GM21528 (cell line): ENCODE results near the gene DNAJC18.

Experiments used
- ATAC-seq: cut with Tn5 transposase; IDR thresholded peaks from one replicate; pipeline ENCODE4 v1.9.1; 2021; ENCODE audit warnings: mild to moderate bottlenecking, moderate library complexity; ENCODE audit not compliant: unreplicated experiment, low FRiP score

The DNAJC18 gene

DNA sequence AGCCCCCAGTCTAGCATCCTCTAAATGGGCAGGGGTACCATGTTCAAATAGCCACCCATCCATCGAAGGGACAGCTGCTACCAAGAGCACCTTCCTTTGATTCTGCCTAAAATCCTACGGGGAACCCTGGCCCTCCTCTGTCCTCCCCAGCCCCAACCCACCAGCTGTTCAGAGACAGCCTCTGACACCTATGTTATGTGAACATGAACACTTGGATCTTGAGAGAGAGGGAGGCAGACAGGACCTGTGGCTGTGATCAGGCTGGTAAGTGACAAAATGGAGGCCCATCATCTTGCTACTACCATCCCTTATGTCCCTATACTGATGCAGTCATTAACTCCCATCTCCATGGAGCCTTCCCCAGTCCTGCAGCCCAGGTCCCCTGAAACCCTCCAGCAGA lies 64.4 kb downstream of the DNAJC18 start:
- no peak for ATAC-seq

DNA sequence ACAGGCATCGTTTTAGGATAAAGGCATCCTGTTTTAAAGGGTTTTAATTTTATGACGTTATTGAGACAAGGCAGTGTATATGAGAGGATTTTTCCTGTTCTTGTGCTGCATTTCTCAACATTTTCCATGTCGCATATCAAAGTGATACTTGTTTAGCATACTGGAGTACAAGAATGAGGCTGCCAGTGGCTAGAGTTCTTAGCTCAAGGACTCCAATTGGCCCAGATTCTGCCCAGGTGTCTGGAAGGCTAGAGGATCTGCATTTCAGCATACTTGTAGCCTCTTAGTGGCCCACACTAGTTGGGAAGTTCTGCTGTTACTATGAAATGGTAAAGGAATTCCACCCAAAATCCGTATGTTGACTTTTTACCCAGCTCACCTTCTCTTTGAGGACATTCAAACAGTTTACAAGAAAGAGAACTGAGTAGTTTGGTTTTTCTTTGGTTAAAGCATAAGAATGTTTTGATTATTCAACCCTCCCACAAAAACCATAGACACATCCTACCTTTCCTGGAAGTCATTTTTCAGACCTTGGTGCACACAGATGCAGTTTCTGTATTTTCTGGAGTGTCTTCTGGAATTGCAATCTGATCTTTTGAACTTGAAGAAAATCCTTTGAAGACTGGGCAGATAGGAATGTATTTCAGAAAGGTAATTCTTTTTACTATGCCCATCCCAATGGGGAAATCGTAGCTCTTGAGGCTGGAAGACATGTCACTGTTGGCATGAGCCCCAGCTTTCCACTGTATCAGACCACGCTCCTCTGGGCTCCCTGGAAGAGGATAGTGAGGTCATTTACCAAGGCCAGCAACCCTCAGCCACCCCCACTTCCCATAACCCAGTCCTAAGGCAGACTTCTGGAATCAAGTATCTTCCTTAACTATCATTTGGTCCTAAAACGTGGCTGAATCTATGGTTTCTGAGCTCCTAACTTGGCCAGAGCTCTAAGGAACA lies 67.6 kb downstream of the DNAJC18 start:
- no peak for ATAC-seq

DNA sequence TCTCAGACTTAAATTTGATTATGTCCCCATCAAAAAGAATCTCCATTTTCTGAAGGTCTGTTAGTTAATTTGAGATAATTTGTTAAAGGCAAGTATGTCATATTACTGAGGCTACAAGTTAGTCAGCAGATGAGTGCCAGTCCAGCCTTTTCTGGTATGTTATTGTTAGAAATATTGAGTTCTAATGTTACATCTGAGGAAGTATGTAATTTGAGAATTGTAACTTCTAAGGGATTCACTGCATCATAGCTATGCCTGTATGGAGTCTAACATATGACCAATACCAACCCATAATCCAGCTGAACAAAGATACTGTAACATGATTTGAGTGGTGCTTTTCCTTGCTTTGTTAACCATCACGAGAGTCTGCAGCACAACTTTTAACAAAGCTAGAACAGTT lies 70.1 kb downstream of the DNAJC18 start:
- ATAC-seq, result no peak

DNA sequence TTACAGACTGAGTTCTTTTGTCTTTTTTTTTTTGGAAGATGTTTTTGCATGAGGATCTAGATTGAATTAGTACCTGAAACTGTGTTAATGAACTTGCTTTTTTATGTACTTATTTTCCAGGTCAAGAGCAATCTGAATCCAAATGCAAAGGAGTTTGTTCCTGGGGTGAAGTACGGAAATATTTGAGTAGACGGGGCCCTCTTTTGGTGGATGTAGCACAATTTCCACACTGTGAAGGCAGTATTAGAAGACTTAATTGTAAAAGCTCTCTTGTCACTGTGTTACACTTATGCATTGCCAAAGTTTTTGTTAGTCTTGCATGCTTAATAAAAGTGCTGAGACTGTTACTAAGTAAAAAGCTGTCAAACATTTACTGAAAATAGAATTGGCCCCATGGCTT lies 70.7 kb downstream of the DNAJC18 start:
- ATAC-seq, result no peak

DNA sequence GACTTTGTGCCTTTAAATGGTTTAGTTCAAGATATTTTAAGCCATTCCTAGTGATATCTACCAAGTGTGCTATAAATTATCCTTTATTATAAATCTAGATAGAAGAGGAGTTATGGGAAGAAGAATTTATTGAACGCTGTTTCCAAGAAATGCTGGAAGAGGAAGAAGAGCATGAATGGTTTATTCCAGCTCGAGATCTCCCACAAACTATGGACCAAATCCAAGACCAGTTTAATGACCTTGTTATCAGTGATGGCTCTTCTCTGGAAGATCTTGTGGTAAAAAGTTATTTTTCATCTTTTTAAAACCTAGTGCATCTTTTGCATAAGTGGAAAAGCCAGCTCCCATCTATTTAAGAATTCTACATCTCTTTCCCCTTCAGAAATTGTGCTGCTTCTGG lies 74.9 kb downstream of the DNAJC18 start:
- ATAC-seq, result no peak

DNA sequence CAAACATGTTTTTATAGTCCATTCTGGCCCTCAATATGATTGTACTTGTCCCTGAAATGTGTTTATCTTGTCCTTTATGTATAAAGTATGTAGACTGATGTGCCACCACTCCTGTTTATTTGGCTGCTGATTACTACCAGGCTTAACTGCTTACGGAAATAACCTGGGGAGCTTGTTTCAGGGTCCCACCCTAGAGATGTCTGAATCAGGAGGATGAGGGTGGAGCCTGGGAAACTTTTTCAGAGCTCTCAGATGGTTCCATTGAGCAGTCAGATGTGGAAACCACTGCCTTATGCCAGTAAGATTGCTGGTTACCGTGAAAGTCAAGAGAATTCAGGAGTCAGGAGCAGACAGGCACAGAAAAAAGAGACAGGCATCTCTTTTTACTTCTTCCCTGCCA lies 75.4 kb downstream of the DNAJC18 start:
- no peak for ATAC-seq

DNA sequence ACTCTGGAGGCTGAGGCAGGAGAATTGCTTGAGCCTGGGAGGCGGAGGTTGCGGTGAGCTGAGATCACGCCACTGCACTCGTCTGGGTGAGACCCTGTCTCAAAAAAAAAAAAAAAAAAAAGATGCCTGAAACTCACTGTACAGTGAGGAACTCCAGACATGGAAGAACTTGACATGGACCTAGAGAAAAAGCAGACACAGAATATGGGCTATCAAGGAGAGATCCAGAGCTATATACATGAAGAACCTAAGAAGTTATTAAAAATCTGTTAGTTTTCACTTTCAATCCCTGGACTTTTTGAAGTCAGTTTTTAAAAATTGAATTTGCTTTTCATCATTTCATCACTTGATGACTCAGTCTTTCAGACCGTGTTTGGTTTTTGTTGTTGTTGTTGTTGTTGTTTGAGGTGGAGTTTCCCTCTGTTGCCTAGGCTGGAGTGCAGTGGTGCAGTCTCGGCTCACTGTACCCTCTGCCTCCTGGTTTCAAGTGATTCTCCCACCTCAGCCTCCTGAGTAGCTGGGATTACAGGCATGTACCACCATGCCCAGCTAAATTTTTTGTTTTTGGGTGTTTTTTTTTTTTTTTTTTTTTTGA lies 77.4 kb downstream of the DNAJC18 start:
- ATAC-seq, result no peak

DNA sequence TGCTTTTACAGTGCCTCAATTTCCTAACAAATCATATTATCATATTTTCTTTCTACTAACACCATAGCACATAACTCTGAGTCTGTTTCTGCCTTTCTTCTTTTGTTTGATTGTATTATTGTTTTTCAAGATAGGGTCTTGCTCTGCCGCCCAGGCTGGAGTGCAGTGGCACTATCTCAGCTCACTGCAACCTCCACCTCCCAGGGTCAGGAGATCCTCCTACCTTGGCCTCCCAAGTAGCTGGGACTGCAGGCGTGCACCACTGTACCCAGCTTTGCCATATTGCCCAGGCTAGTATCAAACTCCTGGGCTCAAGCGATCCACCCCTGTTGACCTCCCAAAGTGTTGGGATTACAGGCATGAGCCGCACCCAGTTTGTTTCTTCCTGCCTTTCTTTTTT lies 78.9 kb downstream of the DNAJC18 start:
- ATAC-seq, result no peak
